ENCODE data around the gene FAM43B. TPM values are rescaled to one million over a fixed set of nuclear protein-coding genes. Genes with fewer than 3 reads are reported as not detected.
A peak's percentile ranks its signal among the peaks of the same experiment; 100 is the strongest.
"Not testable (repeated sequence)": the region's sequence is repeated elsewhere in the genome, so short reads cannot be mapped to it uniquely, and the experiment has no call there.

Gene FAM43B
- total RNA-seq, 1 donor from 2014 or later: 0.20 TPM

- H3K4me3 ChIP-seq: no peak overlapping the region
- TF ChIP-seq CTCF (IDR thresholded peaks at IDR 0.05): no peak
- ATAC-seq: no peak
- H3K27me3 ChIP-seq: peaks cover 6% of the 10 kb centered on the region
- intact Hi-C loops (cut with DNase I): no loop called here
- DNase-seq: no peak
- H3K4me1 ChIP-seq: peaks cover 5% of the 10 kb centered on the region
- no peaks in the 10 kb centered on the region for H3K36me3 ChIP-seq
- no peak overlapping the region for H3K27ac ChIP-seq
- H3K9me3 ChIP-seq: no peaks in the 10 kb centered on the region
Measured at GRCh38 chr1:20511518-20512428, 40.6 kb upstream of the FAM43B start.

DNA sequence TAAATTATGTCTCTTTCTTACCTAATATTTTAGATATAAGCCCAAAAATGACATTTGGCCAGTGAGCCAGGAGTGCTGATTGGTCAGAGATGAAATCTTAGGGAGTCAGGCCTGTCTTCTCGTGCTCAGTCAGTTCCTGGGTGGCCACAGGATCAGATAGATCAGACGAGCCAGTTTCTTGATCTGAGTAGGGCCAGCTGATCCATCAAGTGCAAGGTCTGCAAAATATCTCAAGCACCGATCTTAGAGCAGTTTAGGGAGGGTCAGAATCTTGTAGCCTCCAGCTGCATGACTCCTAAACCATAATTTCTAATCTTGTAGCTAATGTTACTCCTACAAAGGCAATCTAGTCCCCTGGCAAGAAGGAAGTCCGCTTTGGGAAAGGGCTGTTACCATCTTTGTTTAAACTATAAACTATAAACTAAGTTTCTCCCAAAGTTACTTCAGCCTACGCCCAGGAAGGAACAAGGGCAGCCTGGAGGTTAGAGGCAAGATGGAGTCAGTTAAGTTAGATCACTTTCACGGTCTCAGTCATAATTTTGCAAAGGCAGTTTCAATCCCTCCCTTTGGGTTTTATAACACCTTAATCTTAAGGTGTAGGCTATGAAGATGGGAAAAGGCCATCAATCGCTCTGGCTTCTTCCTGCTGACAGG is 32.6 kb upstream of the FAM43B start:
- H3K27ac ChIP-seq, H3K4me1 ChIP-seq, H3K36me3 ChIP-seq, H3K27me3 ChIP-seq, H3K4me3 ChIP-seq, H3K9me3 ChIP-seq, ATAC-seq, DNase-seq: not testable (repeated sequence)
- intact Hi-C loops (cut with DNase I): loop anchor here (5.0 kb wide), 1 partner anchor 123 kb away; no protein-coding TSS in a partner anchor

DNA sequence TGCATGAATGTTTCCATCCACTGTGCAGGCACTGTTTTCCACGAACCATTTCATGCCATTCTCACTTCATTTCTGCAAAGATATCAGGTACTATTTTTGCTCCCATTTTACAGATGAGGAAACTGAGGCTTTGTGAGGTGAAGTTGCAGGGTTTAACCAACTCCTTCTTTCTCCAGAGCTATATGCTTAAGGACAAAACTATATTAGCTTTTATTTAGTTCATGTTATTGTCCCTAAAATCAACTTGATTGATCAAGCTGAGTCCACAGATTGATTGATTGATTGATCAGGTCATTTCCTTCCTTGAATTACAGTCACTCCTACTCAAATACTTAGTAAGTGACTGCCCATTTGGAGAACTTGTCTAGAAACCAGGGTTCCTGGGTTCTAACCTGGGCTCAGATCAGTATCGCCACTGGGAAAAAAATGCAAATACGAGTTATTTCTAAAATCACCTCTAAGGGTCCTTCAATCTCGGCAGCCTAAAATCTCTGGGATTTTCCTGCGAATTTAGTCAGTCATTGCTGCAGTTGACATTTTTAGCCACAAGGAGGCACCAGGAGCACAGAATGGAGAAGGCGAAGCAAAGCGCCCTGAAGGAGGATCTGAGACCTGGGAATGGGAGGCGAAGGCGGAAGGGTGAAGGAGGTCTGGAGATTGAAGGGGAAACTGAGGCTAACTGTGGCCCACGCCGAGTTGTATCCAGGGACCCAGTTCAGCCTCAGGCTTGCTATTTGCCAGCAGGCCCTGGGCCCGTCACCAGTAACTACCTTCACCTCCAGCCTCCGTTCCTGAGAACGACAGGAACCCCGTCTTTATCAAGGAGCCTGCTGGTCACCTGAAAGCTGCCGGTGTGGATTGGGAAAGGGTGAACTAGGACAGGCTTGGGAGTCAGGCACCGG is 30.2 kb upstream of the FAM43B start:
- intact Hi-C loops (cut with DNase I): loop anchor here (5.0 kb wide), 1 partner anchor 120 kb away; no protein-coding TSS in a partner anchor
- Histone ChIP-seq H3K27me3 (no peaks in the 10 kb centered on the region), H3K36me3 (no peaks in the 10 kb centered on the region), H3K9me3 (no peaks in the 10 kb centered on the region), H3K27ac (no peak overlapping the region), H3K4me3 (no peak overlapping the region), H3K4me1 (no peaks in the 10 kb centered on the region)
- TF ChIP-seq CTCF (IDR thresholded peaks at IDR 0.05): peak; percentile 84
- DNase-seq (peak; percentile 66), ATAC-seq (peak; percentile 94)

DNA sequence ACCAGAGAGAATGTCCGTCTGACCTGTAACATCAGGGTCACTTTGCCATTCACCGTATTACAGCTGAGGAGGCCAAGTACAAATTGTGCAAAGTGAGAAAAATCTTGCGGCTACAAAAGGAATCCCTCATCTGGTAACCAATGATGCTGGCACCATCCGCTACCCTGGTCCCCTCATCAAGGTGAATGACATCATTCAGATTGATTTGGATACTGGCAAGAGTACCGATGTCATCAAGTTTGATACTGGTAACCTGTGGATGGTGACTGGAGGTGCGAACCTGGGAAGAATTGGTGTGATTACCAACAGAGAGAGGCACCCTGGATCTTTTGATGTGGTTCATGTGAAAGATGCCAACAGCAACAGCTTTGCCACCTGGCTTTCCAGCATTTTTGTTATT is 26.1 kb upstream of the FAM43B start:
- no peaks in the 10 kb centered on the region for H3K9me3 ChIP-seq
- H3K27me3 ChIP-seq: peaks cover 24% of the 10 kb centered on the region
- H3K27ac ChIP-seq: no peak overlapping the region
- no peak for ATAC-seq
- no peak for TF ChIP-seq CTCF (IDR thresholded peaks at IDR 0.05)
- no peaks in the 10 kb centered on the region for H3K4me1 ChIP-seq
- no peaks in the 10 kb centered on the region for H3K36me3 ChIP-seq
- no peak for DNase-seq
- intact Hi-C loops (cut with DNase I): no loop called here
- no peak overlapping the region for H3K4me3 ChIP-seq

DNA sequence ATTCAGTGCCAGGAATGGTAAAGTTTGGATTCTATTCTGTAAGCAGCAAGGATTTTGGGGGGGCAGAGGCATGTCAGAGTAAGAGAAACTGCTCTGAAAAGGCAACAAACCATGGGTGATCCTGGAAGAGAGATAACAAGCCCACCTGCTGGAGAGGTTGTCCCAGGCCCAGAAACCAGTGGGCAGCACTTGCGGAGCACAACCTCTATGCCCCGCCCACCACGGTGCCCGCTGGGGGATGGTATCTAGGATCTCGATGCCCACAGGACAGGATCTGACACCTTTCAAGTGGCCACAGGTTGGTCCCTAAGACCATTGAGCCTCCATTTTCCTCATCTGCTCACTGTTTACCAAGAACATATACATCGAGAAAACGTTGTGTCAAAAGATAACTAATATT is 24.2 kb upstream of the FAM43B start:
- Histone ChIP-seq H3K4me1 (no peaks in the 10 kb centered on the region), H3K9me3 (no peaks in the 10 kb centered on the region), H3K36me3 (no peaks in the 10 kb centered on the region), H3K27ac (no peak overlapping the region), H3K4me3 (no peak overlapping the region), H3K27me3 (peaks cover 24% of the 10 kb centered on the region)
- ATAC-seq: no peak
- DNase-seq: no peak
- intact Hi-C loops (cut with DNase I): no loop called here
- no peak for TF ChIP-seq CTCF (IDR thresholded peaks at IDR 0.05)

Data from upper lobe of right lung (tissue), 1 donor.